ENCODE data around the gene LSP1.

LSP1 gene

DNA sequence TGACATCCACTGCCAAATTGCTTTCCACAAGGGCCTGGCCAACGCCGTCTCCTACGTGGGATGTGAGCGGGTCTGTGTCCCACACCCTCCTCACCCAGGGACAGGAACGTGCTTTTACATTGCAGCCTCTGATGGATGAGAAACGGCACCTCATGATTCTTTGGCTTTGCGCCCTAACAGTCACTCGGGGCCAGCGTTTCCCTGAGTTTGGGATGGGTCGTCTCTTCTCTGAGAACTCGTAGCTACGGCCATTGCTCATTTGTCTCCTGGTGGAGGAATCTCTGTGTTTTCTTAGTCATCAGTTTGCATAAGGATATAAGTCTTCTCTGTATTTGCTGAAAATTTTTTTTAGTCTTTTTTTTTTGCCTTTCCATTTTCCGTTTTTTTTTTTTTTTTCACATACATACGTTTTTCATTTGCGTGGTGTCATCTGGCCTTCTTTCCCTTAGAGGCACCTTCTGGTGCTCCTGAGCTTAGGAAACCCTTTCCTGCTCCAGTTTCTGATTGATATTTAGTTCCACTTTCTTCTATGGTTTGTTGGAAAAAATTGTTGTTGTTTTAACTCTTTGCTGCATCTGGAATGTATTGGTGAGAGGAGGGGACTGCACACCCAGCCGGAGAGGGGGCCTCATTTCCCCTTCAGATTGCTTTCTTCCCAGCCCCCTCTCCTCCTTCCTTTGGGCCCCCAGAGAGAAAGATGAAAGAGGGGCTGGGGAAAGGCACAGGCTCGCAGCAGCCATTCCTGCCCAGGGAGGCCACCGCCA is 78.6 kb downstream of the LSP1 start:
- Histone ChIP-seq H3K4me1 (ENCODE audit: control insufficient read depth in 2 of 2, insufficient read depth in 2 of 2, low read length in 2 of 2) (no peaks in the 10 kb centered on the region), H3K36me3 (ENCODE audit: control insufficient read depth in 2 of 2, insufficient read depth in 2 of 2, low read length in 2 of 2) (no peaks in the 10 kb centered on the region), H3K27me3 (ENCODE audit: control insufficient read depth in 2 of 2, insufficient read depth in 2 of 2, low read length in 2 of 2) (no peaks in the 10 kb centered on the region), H3K4me3 (ENCODE audit: low read length in 2 of 2) (no peak overlapping the region), H3K27ac (ENCODE audit: low read depth in 2 of 2, low read length in 2 of 2) (no peak overlapping the region), H3K9ac (ENCODE audit: low read depth in 1 of 2, low read length in 2 of 2) (no peak overlapping the region), H3K9me3 (ENCODE audit: control insufficient read depth in 2 of 2, low read length in 2 of 2) (no peaks in the 10 kb centered on the region)

- no peak overlapping the region for H3K9ac ChIP-seq (ENCODE audit: low read depth in 1 of 2, low read length in 2 of 2)
- H3K27ac ChIP-seq (ENCODE audit: low read depth in 2 of 2, low read length in 2 of 2): no peak overlapping the region
- H3K4me1 ChIP-seq (ENCODE audit: control insufficient read depth in 2 of 2, insufficient read depth in 2 of 2, low read length in 2 of 2): no peaks in the 10 kb centered on the region
- no peaks in the 10 kb centered on the region for H3K27me3 ChIP-seq (ENCODE audit: control insufficient read depth in 2 of 2, insufficient read depth in 2 of 2, low read length in 2 of 2)
- H3K36me3 ChIP-seq (ENCODE audit: control insufficient read depth in 2 of 2, insufficient read depth in 2 of 2, low read length in 2 of 2): no peaks in the 10 kb centered on the region
- H3K4me3 ChIP-seq (ENCODE audit: low read length in 2 of 2): no peak overlapping the region
- H3K9me3 ChIP-seq (ENCODE audit: control insufficient read depth in 2 of 2, low read length in 2 of 2): no peaks in the 10 kb centered on the region
Observed at GRCh38 chr11:1932105-1932480, 79.2 kb downstream of the LSP1 start.

DNA sequence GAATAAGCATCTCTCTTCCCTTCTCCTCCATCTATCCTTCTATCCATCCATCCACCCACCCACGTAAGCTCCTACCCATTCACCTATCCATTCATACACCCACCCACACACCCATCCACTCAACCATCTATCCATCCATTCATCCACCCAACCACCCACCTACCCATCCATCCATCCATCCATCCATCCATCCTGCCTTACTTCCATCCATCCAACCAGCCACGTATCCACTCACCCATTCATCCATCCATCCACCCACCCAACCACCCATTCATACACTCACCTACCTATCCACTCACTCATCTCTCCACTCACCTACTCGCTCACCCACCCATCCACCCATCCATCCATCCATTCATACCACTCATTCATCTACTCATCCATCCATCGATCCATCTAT is 79.8 kb downstream of the LSP1 start:
- Histone ChIP-seq H3K27ac (ENCODE audit: low read depth in 2 of 2, low read length in 2 of 2) (no peak overlapping the region), H3K4me1 (ENCODE audit: control insufficient read depth in 2 of 2, insufficient read depth in 2 of 2, low read length in 2 of 2) (no peaks in the 10 kb centered on the region), H3K9me3 (ENCODE audit: control insufficient read depth in 2 of 2, low read length in 2 of 2) (no peaks in the 10 kb centered on the region), H3K4me3 (ENCODE audit: low read length in 2 of 2) (no peak overlapping the region), H3K36me3 (ENCODE audit: control insufficient read depth in 2 of 2, insufficient read depth in 2 of 2, low read length in 2 of 2) (no peaks in the 10 kb centered on the region), H3K27me3 (ENCODE audit: control insufficient read depth in 2 of 2, insufficient read depth in 2 of 2, low read length in 2 of 2) (no peaks in the 10 kb centered on the region), H3K9ac (ENCODE audit: low read depth in 1 of 2, low read length in 2 of 2) (no peak overlapping the region)

GRCh38 chr11:1933416-1934334 is 80.8 kb downstream of the LSP1 start:
- Histone ChIP-seq H3K27ac (ENCODE audit: low read depth in 2 of 2, low read length in 2 of 2) (no peak overlapping the region), H3K27me3 (ENCODE audit: control insufficient read depth in 2 of 2, insufficient read depth in 2 of 2, low read length in 2 of 2) (no peaks in the 10 kb centered on the region), H3K36me3 (ENCODE audit: control insufficient read depth in 2 of 2, insufficient read depth in 2 of 2, low read length in 2 of 2) (no peaks in the 10 kb centered on the region), H3K4me3 (ENCODE audit: low read length in 2 of 2) (no peak overlapping the region), H3K9ac (ENCODE audit: low read depth in 1 of 2, low read length in 2 of 2) (no peak overlapping the region), H3K9me3 (ENCODE audit: control insufficient read depth in 2 of 2, low read length in 2 of 2) (no peaks in the 10 kb centered on the region), H3K4me1 (ENCODE audit: control insufficient read depth in 2 of 2, insufficient read depth in 2 of 2, low read length in 2 of 2) (no peaks in the 10 kb centered on the region)

- Histone ChIP-seq H3K36me3 (ENCODE audit: control insufficient read depth in 2 of 2, insufficient read depth in 2 of 2, low read length in 2 of 2) (no peaks in the 10 kb centered on the region), H3K9me3 (ENCODE audit: control insufficient read depth in 2 of 2, low read length in 2 of 2) (no peaks in the 10 kb centered on the region), H3K4me1 (ENCODE audit: control insufficient read depth in 2 of 2, insufficient read depth in 2 of 2, low read length in 2 of 2) (no peaks in the 10 kb centered on the region), H3K4me3 (ENCODE audit: low read length in 2 of 2) (no peak overlapping the region), H3K9ac (ENCODE audit: low read depth in 1 of 2, low read length in 2 of 2) (no peak overlapping the region), H3K27me3 (ENCODE audit: control insufficient read depth in 2 of 2, insufficient read depth in 2 of 2, low read length in 2 of 2) (no peaks in the 10 kb centered on the region), H3K27ac (ENCODE audit: low read depth in 2 of 2, low read length in 2 of 2) (no peak overlapping the region)
Observed at GRCh38 chr11:1934335-1935155, 81.7 kb downstream of the LSP1 start.

DNA sequence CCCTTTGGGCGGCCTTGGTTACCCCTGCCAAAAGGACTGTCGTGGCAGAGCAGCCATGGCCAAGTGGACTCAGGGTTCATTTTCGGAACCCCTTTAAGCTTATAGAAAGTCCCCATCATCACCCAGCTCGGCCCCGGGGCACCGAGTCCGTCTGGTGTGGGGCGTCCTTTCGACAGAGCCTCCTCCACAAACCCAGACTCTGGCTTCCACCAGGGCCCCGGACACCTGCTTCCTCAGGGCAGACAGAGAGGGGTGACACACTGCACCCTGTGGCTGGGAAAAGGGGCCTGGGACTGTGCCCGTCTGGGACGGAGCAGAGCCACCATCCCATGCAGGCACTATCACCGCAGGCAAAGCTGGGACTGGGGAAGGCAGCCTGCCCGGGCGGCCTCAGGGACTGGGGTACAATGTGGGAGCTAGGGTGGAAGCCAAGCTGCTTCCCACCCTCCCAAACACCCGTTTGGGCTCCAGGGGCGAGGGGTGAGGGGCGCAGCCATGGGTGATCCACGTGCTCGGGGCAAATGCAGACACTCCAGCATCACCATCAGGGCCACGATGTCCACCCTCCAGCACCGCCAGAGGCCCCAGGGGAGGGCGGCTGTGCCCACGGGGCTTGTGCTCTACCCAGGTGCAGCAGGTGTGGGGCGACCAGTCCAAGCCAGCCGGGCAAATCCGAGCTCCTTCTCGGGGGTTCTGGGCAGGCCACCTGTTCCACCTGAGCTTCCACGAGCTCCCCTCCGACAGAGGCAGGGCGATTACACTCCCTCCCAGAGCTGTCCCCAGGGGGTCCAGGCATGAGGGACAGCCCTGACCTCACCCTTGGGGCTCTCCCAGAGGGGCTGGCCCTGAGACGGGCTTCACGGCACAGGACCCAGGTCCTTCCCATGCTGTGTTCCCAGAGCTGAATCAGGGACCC is 82.5 kb downstream of the LSP1 start:
- Histone ChIP-seq H3K27me3 (ENCODE audit: control insufficient read depth in 2 of 2, insufficient read depth in 2 of 2, low read length in 2 of 2) (no peaks in the 10 kb centered on the region), H3K27ac (ENCODE audit: low read depth in 2 of 2, low read length in 2 of 2) (no peak overlapping the region), H3K36me3 (ENCODE audit: control insufficient read depth in 2 of 2, insufficient read depth in 2 of 2, low read length in 2 of 2) (no peaks in the 10 kb centered on the region), H3K4me3 (ENCODE audit: low read length in 2 of 2) (no peak overlapping the region), H3K9ac (ENCODE audit: low read depth in 1 of 2, low read length in 2 of 2) (no peak overlapping the region), H3K4me1 (ENCODE audit: control insufficient read depth in 2 of 2, insufficient read depth in 2 of 2, low read length in 2 of 2) (no peaks in the 10 kb centered on the region), H3K9me3 (ENCODE audit: control insufficient read depth in 2 of 2, low read length in 2 of 2) (no peaks in the 10 kb centered on the region)

- H3K4me1 ChIP-seq (ENCODE audit: control insufficient read depth in 2 of 2, insufficient read depth in 2 of 2, low read length in 2 of 2): no peaks in the 10 kb centered on the region
- H3K9ac ChIP-seq (ENCODE audit: low read depth in 1 of 2, low read length in 2 of 2): no peak overlapping the region
- no peak overlapping the region for H3K27ac ChIP-seq (ENCODE audit: low read depth in 2 of 2, low read length in 2 of 2)
- no peak overlapping the region for H3K4me3 ChIP-seq (ENCODE audit: low read length in 2 of 2)
- H3K27me3 ChIP-seq (ENCODE audit: control insufficient read depth in 2 of 2, insufficient read depth in 2 of 2, low read length in 2 of 2): no peaks in the 10 kb centered on the region
- H3K9me3 ChIP-seq (ENCODE audit: control insufficient read depth in 2 of 2, low read length in 2 of 2): no peaks in the 10 kb centered on the region
- H3K36me3 ChIP-seq (ENCODE audit: control insufficient read depth in 2 of 2, insufficient read depth in 2 of 2, low read length in 2 of 2): no peaks in the 10 kb centered on the region
Observed at GRCh38 chr11:1936072-1936780, 83.3 kb downstream of the LSP1 start.

DNA sequence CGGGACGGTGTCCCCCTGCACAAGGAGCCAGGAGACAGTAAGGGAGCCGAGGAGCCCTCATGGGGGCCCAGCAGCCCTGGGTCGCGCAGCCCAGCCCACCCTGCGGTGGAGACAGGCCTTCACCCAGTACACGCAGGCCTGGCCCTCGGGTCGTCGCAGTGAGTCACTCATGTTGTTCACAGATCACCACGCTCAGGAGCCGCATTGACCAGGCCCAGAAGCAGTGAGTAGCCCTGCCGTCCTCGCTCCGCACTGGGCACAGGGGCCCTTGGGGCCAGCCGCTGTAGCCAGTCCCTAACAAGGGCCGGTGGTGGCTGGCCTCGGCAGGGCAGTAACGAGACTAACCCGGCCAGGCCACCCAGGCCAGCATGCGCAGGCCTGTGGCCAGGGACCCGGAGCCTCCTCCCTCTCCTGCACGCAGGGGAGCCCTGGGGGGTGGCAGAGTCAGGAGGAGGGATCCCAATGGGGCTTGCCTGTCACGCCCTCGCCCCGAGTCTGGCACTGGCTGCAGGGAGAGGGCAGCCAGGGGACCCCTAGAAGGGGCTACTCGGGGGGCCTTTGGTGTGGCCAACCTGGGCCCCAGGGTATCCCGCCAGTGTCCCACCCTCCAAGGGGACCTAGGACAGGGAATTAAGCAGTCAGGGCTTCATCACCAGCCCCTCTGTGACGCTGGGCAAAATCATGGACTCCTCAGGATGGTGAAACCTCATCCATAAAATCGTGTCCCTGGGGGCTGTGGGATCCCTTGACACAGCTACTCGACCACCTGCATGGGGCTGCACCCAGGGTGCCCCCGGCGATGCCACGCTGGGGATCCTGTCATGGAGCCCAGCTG is 84.1 kb downstream of the LSP1 start:
- Histone ChIP-seq H3K27ac (ENCODE audit: low read depth in 2 of 2, low read length in 2 of 2) (no peak overlapping the region), H3K27me3 (ENCODE audit: control insufficient read depth in 2 of 2, insufficient read depth in 2 of 2, low read length in 2 of 2) (no peaks in the 10 kb centered on the region), H3K4me3 (ENCODE audit: low read length in 2 of 2) (no peak overlapping the region), H3K36me3 (ENCODE audit: control insufficient read depth in 2 of 2, insufficient read depth in 2 of 2, low read length in 2 of 2) (no peaks in the 10 kb centered on the region), H3K9ac (ENCODE audit: low read depth in 1 of 2, low read length in 2 of 2) (no peak overlapping the region), H3K9me3 (ENCODE audit: control insufficient read depth in 2 of 2, low read length in 2 of 2) (no peaks in the 10 kb centered on the region), H3K4me1 (ENCODE audit: control insufficient read depth in 2 of 2, insufficient read depth in 2 of 2, low read length in 2 of 2) (no peaks in the 10 kb centered on the region)

All from mucosa of rectum (tissue), 2 donors.